GM21423 (cell line): ENCODE results near the gene ALG14.

Experiments used
- ATAC-seq: cut with Tn5 transposase; IDR thresholded peaks from one replicate; pipeline ENCODE4 v1.9.1; 2021; ENCODE audit warnings: mild to moderate bottlenecking, moderate library complexity; ENCODE audit not compliant: unreplicated experiment

ALG14 gene

DNA sequence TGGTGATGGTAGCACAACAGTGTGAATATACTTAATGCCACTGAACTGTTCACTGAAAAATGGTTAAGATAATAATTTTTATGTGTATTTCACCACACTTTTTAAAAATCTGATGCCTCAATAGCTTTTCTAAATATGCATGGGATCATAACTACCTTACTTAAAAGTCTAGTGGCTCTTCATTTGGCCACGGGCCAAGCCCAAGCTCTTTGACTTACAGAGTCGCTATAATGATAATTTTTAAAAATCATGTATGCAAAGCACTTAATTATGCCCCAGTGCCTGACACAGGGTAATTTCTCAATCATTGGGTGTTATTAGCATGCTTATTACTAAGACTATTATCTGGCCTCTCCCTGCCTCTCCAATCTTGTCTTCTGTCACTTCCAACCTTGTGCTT lies 138.2 kb downstream of the ALG14 start:
- no peak for ATAC-seq

DNA sequence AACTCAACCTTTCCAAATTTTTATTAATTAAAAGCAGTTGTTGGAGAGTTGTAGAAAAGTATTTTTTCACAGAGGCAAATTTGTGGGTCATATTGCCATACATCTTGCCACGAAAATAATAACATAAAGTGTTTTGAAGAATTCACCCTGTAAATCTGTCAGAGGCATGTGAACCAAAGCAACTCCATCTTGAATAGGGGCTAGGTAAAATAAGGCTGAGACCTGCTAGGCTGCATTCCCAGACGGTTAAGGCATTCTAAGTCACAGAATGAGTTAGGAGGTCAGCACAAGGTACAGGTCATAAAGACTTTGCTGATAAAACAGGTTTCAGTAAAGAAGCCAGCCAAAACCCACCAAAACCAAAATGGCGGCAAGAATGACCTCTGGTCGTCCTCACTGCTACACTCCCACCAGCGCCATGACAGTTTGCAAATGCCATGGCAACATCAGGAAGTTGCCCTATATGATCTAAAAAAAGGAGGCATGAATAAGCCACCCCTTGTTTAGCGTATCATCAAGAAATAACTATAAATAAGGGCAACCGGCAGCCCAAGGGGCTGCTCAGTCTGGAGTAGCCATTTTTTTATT lies 141.4 kb downstream of the ALG14 start:
- ATAC-seq = no peak

DNA sequence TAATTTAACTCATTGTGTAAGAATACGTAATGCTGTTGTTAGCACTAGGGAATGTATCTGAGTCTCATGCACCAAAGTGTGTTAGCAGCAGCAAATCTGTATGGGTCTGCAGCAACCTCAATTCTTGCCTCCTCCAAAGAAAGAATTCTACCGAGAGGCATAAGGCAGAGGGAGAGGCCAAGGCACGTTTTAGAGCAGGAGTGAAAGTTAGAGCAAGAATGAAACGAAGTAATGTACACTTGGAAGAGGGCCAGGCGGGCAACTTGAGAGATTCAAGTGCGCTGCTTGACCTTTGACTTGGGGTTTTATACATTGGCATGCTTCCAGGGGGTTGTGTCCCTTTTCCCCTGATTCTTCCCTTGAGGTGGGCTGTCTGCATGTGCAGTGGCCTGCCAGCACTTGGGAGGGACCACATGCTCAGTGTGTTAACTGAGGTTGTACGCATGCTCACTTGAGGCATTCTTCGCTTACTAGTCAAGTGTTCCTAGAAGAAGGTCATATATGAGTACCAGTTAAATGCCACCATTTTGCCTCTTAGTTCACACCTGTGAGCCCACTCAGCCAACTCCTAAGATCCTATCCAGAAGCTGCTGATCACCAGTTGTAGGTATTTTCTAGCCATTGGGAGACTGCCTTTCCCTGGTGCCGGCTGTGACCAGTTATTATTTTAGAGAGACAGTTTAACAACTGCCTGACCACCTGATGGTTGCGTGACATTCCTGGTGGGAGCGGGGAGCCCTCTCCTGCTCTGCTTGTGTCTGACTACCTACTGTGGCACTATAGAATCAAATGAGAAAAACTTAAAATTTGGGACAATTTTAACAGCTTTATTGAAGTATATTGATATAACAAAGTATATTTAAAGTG lies 143.2 kb downstream of the ALG14 start:
- ATAC-seq = no peak

DNA sequence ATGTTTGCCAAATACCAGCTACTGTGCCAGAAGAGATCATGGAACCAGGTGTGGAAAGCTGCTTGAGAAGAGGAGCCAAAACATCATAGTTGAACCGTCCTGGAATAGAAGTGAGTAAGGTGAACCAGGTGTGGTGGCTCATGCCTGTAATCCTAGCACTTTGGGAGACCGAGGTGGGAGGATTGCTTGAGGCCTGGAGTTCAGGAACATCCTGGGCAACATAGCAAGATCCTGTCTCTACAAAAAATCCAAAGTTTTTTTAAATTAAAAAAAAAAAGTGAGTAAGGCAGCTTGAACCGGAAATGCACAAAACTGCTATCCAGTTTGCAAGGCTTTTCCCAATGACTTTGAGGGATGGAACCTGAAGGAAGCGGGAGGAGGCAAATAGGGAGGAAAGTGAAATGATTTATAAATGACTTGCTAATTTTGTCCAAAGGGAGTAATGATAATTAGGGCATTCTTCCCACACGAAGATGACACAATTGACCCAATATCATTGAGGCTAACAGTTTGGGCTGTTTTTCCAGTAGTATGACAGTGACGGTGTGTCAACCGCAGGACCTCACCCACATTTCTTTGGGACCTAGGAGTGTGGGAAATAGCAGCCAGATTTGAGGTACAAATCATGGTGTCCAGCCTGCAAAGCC lies 144.3 kb downstream of the ALG14 start:
- no peak for ATAC-seq

DNA sequence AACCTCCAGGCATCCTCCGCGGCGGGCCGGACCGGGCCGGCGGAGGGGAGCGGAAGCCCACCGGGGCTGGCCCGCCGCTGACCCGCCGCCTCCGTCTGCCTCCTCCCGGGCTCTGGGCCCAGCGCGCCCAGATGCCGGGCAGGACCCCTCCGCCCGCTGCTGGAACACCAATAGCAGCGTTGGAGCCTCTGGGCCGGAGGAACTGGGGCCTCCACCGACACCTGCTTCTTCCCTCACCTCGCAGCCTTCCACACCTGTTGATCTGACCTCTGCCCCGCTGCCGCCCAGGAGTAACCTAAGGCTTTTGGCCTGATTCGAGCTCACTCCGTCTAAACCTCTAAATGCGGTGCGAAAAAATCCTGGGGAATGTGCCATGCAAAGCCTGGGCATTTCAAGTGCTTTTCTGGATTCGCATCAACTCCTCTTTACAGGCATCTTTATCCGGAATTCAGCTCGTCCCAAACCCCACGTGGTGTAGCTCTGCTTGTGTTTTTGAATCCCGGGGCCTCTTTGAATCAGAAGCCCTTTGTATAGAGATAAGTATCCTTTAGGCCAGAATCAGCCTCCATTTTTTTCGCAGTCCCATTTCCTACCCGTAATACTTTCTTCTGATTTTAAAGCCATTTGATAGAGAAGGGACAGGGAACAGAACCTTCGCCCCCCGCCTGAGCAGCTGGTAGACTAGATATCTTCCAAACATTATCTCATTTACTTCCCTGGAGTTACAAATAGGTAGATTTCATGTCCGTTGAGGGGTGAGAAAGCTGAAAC lies 145.2 kb downstream of the ALG14 start:
- ATAC-seq = no peak

DNA sequence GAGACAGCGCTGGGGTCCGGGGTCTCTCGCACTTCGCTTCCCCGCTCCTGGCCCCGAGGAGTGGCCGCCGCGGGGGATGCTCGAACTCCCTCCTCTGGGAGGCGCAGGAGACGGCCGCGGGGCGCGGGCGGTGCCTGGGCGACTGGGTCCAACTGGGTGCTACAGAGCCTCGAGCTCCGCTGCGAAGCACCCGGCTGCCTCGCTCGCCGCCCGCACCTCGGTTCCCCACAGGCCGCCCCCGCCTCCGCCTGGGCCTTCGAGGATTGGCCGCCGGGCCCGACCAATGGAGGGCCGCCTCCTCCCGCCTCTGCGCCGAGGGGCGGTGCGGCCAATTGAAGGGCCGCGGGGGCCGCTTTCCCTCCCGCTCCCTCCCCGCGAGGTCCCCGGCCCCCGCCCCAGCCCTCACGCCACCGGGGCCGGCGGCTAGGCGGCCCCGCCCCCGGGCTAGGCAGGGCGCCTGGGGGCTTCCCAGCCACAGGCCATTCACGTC lies 145.8 kb downstream of the ALG14 start, which contains the start of gene CNN3:
TSS of gene CNN3 (minus strand) at position 196 of the 490 bp plus-strand sequence. CDS start 216 bp downstream, outside the sequence.
- ATAC-seq = peak; percentile 90

DNA sequence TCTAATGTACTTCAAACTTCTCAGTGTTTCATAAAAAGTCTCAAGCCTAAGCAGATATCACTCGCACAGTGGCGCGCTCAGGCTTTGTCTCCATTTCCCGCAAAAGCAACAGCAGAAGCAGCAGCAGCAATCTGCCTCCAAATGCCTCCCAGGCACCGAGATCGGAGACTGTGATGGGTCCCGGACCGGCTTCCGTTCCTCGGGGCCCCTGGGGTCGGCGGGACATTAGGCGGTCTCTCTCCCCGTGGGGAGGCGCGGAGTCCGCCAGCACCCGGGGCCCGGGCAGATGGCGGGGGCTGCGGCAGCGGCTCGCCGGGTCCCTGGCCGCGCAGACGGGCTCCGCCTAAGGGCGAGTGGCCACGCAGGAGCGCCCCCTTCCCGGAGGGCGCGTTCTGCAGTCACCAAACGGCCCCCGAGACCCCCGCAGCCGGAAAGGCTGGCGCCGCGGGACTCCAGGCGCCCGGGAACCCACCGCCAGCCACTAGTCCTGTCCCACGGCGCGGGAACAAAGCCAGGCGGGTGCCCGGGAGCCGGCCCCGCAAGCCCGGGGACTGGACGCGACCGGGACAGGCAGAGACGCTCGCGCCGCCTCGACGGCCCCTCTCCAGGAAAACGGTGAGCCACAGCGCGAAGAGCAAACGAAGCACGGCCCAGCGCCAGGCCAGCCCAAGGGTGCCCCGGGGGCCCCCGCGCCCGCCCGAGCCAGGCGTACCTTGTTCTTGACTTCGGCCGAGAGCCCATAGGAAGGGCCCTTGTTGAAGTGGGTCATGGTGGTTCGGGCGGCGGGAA lies 146.4 kb downstream of the ALG14 start:
- peak; percentile 26 for ATAC-seq

DNA sequence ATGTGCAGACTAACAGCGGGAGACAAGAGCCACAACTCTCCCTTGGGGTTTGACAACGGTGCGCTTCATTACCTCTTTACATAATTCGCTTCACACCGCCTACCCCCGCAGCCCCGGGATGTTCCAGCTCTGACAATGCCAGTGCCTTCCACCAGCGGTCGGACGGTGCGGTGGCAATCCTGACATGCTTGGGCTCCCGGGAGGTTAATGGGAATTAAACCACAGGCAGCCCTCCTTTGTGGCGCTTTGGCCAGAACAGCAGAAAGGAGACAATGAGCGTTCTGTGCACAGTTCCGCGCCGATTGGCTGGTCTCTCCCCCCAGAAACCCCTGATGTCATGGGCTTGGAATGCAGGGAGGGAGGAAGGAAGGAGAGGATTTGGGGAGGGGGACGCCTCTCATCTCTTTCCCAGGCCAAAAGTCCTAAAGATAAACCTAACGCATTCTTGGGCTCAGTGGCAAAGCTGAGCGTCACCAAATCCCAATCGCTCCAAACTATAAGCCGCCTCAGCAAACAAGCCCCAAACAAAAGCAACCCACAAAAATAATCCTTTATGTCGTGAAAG lies 147.1 kb downstream of the ALG14 start:
- peak; percentile 24 for ATAC-seq

DNA sequence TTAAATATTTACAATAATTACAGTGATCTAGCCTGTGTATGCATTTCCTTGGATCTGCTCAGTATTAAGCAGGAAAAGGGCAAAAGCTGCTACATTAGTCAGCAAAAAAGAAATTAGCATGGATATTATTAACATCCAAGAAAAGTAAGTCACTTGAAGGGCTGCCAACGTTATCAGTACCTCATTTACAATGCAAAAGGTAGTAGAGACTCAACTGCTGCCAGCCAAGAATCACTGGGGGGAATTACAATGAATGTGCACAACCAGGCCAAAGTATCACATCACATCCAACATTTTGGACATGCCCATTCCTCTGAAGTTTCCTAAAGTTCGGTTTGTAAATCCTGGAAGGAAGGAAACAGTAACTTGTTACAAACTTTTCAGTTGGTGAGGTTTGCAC lies 147.7 kb downstream of the ALG14 start:
- ATAC-seq = no peak
